Measurements from ENCODE around the gene GJA5. TPM values are rescaled to one million over a fixed set of nuclear protein-coding genes. Genes with fewer than 3 reads are reported as not detected.

GJA5 gene
- total and polyA plus RNA-seq, 2 donors (not counting 3 experiments of a cell fraction or from before 2014, with no cell fraction given), result 0.55 to 5.9 TPM

DNA sequence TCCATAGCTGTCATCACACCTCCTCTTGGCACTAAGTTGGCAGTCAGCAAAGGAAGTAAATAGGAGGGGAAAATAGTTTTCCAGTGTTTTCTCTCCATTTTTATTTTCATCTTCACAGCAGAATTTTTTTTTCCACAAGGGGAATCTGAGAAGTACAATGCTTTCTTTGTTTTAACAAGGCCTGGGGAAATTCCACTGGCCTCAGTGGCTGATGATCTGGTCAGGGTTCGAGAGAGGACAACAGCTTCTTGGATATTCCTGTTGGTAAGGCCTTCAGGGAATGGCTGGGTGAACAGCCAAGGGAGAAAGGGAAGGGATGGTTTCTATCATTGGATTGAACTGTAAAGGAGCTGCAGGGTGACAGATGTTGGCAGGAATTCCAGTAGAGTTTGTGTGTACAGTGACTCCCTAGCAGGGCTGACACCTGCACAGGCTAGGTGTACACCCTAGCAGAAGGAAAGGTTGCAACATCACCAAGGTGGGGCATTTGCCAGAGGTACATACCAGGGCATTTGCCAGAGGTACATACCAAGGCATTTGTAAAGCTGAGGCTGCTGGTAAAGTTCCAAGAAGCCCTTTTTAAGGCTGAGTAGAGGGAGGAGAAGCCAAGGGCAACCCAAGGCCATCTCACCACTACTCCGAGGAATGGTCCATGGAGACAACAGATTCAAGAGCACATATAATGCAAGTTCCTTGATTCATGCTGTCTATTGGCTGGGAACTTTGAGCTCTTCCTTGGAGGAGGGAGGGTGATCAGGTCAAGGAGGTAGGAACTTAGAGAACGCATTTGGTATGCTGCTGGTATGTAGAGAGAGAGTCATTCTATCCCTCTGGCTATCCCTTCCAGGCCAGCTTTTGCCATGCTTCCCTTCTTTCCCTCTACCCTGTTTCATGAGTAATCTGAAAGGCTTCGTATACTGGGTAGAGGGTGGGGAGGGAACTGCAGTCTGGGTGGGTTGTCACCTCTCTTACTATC is 3.1 kb downstream of the GJA5 start:
- FAIRE-seq, result no peak
- CTCF ChIA-PET, result no interaction called here
- H3K4me2 ChIP-seq (ENCODE audit: insufficient read depth, low read length), result no peak overlapping the region
- no peak overlapping the region for H3K27ac ChIP-seq (ENCODE audit: insufficient read depth, low read depth, low read length)
- dilution Hi-C loops (cut with MboI; ENCODE audit: extremely low pct_ligation_motif_present, low sequenced_read_pairs) (no loop called here), intact Hi-C loops (cut with micrococcal nuclease) (no loop called here)
- H3K9ac ChIP-seq (replicated peaks; ENCODE audit: extremely low read depth, insufficient read depth, low read length), result no peak overlapping the region
- no TSS peak for BruUV-seq (replicated peaks)
- no peak overlapping the region for H2AFZ ChIP-seq (ENCODE audit: low read depth, low read length)
- no peaks in the 10 kb centered on the region for H3K9me1 ChIP-seq (replicated peaks; ENCODE audit: control insufficient read depth, extremely low read depth, insufficient read depth, low read length)
- H3K9me3 ChIP-seq (replicated peaks; ENCODE audit: control insufficient read depth, insufficient read depth, low read length), result no peaks in the 10 kb centered on the region
- H4K20me1 ChIP-seq (replicated peaks; ENCODE audit: control insufficient read depth, extremely low read depth, insufficient read depth, low read length), result no peaks in the 10 kb centered on the region
- no peaks in the 10 kb centered on the region for H3K79me2 ChIP-seq (ENCODE audit: control insufficient read depth, insufficient read depth, low read length)
- no peak overlapping the region for H3K4me3 ChIP-seq (replicated peaks in 1 of 3; ENCODE audit: insufficient read depth in 1 of 3, low read depth in 1 of 3, low read length in 3 of 3)
- no peak for DNase-seq (ENCODE audit: low read depth, low spot score)
- peaks cover 4% of the 10 kb centered on the region for H3K4me1 ChIP-seq (ENCODE audit: control insufficient read depth, extremely low read depth, insufficient read depth, low read length)
- TF ChIP-seq FOS (IDR thresholded peaks at IDR 0.05; ENCODE audit: borderline replicate concordance, insufficient read depth, low read length), result no peak
- no peak for TF ChIP-seq POLR2AphosphoS5 (IDR thresholded peaks at IDR 0.05; ENCODE audit: insufficient read depth, low read depth, low read length)
- no peak for TF ChIP-seq GATA2 (IDR thresholded peaks at IDR 0.05; ENCODE audit: insufficient read depth, insufficient read length, low read depth, low read length)
- no peak for TF ChIP-seq EZH2 (IDR thresholded peaks at IDR 0.05; ENCODE audit: borderline replicate concordance, low read depth, low read length, severe bottlenecking)
- no peak for TF ChIP-seq MYC (IDR thresholded peaks at IDR 0.05; ENCODE audit: low read depth, low read length)
- TF ChIP-seq, protein P1, sequence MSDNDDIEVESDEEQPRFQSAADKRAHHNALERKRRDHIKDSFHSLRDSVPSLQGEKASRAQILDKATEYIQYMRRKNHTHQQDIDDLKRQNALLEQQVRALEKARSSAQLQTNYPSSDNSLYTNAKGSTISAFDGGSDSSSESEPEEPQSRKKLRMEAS (IDR thresholded peaks at IDR 0.05; ENCODE audit: insufficient read depth, insufficient read length), result no peak
- no peak for TF ChIP-seq CTCF (IDR thresholded peaks at IDR 0.05; ENCODE audit: extremely low read depth in 1 of 2, insufficient read depth in 1 of 2, low read depth in 1 of 2, low read length in 2 of 2)
- H3K36me3 ChIP-seq (ENCODE audit: control insufficient read depth in 2 of 2, extremely low read depth in 1 of 2, insufficient read depth in 2 of 2, low read length in 2 of 2), result no peaks in the 10 kb centered on the region
- POLR2A ChIA-PET, result no interaction called here
- H3K27me3 ChIP-seq (ENCODE audit: control insufficient read depth in 2 of 2, insufficient read depth in 2 of 2, low read length in 2 of 2), result peaks cover 19 to 26% of the 10 kb centered on the region in 2 experiments
